Left renal cortex interstitium (tissue), 4 donors: ENCODE data around the gene PDE3A. TPM values are rescaled to one million over a fixed set of nuclear protein-coding genes. Genes with fewer than 3 reads are reported as not detected.
"Not testable (repeated sequence)": the region's sequence is repeated elsewhere in the genome, so short reads cannot be mapped to it uniquely, and the experiment has no call there.

Source experiments
- DNase-seq, 4 donors: peaks; one replicate each; pipeline ENCODE4 v3.0.0-alpha.2; 2013; ENCODE audit warnings: low read depth in 4 of 4, low spot score in 2 of 4, missing footprints in 1 of 4
- polyA plus RNA-seq, 4 donors: library from polyadenylated mRNA; unstranded; fragments of 120-200 nt; gene quantifications; one replicate each; pipeline ENCODE4 v1.2.1, GENCODE V29; 2013; ENCODE audit not compliant: insufficient read length in 4 of 4

Gene PDE3A
- polyA plus RNA-seq, 4 donors = 21.2 to 29.1 (median 25.2) TPM

DNA sequence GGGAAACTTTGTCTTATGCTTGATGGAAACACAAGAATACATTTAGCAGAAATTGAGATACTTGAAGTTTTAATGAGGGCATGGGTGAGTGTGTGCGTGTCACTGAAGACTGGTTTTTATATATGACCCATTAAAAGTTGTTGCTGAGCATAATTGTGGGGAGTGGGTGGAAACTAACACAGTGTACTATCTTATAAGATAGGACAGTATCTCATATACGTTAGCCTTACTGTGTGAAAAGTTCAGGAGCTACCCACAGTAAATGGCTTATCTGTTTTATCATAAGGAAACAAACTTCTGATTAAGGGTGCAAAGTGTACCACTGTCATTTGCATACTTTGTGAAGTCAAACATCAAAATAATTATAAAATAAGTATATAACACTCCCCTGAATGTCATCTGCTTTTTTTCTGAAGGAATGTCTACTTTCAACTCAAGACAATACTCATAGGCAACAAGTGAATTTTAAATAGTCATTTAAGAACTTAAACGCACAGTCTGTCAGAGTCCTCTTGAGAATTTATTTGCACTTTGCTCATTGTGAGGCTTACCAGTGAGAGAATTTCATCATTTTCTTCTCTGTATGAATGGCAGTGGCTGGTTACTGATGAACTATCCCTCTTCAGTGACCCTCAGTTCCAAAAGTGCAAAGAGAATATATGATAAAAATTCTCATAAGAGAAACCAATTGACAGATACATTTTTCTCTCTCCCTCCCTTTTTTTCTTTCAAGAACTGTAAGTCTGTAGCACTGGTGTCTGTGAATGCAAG is 4.2 kb downstream of the PDE3A start:
- no peak for DNase-seq

DNA sequence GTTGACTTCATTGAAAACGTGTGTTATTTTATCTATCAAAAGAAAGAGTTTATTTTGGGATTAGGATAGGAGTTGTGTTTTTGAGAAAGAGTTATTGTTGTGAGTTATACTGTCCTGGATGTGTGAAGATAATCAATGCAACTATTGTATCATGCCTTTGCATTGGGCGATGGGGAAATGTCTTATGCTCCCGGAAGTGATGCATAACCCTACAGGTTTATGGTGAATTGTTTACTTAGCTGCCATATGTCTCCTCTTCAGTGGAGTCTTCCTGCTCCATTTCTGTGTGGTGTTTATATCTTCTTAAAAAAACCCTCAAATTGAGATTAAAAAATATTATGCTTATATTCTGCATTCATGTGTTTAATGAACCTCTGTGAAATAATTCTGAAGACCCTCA is 6.5 kb downstream of the PDE3A start:
- no peak for DNase-seq

DNA sequence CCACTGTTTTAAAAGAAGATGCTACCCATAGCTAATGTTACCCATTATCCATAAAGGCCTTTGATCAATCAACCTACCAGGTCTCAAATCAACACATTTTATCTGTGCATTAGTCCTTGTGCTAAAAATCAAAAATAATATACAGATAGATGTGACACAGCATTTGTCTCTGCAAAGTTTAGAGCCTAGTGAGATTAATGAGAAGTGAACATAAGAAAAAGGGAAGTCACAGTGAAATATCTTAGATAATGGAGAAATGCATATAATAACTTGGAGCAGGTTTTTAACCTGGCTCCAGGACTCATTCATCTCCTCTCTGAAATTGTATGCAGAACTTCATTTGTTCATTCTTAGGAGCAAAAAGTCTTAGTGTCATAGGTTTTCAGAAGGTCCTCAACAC is 7.2 kb downstream of the PDE3A start:
- no peak for DNase-seq

DNA sequence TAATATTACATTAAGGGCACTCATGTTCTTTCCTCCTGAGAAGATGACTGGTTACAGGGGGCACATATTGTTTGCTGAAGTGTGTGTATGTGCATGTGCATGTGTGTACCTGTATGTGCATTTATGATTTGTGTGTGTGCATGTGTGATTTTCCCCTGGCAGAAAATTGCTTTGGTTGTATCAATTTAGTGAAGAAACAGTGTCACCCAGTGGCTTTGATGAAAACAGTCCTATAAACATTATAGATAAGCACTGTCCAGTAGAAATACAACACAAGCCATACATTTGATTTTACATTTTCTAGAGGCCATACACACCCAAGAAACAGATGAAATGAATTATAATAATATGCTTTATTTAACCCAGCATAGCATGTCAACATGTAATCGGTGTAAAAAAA is 8.6 kb downstream of the PDE3A start:
- DNase-seq = no peak

DNA sequence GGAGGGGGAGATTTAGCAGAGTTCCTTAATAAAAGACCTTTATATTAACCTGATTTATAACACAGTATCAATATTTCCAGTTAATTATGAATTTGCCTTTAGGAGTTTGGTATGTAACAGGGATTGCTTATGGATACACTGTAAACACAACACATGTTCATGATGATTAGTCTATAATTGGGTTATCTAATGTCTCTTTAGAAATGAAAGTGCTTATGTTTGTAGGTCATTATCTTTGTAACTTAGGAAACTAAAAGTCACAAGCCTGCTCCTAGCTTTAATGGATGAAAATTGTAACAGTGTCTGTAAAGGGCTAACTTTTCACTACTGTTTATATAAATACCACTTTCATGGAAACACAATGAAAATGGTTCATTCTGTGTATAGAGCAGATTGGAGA is 9.4 kb downstream of the PDE3A start:
- no peak for DNase-seq

DNA sequence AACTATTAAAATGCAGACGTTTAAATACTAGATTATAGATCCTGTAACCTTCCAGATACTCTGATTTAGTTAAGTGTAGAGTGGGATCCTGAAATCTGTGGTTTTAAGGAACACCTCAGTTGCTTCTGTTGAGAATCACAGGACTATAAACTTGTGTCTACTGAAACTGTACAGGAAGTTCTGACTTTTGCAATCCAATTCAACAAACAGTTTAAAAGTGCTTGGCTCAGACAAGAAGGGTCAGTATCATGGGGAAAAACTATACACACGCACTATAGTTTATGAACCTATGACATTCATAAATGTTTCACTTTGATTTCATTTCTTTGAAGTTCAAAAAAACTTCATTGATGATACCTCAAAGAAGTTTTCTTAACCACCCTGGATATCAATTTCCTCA is 13.8 kb downstream of the PDE3A start:
- DNase-seq = no peak

DNA sequence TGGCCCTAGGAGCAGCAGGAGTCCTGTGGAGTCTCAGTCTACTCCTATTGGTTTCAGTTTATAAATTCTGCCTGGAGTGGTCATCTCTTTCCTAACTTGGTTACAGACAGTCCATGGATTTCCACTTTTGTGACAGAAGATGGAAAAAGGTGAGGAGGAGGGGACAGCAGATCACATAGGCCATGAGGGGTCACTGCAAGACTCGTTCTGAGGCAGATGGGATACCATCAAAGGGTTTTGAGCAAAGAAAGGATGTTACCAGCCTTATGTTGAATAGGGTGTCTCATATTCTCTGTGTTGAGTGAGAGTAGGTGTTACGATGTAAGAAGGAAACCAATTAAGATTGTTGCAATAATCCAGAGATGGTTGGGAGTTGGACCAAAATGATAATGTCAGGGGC is 15.3 kb downstream of the PDE3A start:
- DNase-seq = no peak

DNA sequence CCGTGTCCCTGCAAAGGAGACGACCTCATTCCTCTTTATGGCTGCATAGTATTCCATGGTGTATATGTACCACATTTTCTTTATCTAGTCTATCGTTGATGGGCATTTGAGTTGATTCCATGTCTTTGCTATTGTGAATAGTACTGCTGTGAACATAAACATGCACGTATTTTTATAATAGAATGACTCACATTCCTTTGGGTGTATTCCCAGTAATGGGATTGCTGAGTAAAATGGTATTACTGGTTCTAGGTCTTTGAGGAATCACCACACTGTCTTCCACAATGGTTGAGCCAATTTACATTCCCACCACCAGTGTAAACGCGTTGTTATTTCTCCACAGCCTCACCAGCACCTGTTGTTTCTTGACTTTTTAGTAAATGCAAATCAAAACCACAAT is 16.5 kb downstream of the PDE3A start:
- DNase-seq = not testable (repeated sequence)

DNA sequence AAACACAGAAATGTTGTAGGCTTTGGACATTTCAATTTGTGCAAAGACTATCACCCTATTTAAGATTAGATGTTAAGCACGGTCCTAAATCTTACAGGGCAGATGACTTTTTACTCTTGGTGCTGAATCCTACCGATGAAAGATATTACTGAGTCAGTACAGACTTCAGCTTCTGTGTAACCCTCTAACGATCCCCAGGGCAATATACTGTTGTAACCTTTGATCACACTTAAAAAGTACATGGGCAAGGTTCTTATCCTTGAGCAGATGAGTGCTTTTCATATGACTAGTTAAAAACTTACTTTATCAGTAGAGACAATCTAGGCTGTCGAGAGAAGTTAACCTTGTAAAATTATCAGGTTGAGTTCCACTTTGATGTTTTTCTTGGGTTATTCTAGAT is 22.5 kb downstream of the PDE3A start:
- no peak for DNase-seq

DNA sequence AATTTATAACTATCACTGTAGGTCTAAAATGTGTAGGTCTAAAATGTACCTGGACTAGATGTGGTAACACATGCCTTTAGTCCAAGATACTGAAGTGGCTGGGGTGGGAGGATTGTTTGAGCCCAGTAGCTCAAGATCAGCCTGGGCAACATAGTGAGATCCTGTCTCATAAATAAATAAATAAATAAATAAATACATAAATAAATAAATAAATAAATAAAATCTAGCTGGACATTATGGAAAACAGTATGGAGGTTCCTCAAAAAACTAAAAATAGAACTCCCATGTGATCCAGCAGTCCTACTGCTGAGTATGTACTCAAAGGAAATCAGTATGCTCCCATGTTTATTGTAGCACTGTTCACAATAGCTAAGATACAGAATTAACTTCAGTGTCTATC is 24.0 kb downstream of the PDE3A start:
- no peak for DNase-seq

DNA sequence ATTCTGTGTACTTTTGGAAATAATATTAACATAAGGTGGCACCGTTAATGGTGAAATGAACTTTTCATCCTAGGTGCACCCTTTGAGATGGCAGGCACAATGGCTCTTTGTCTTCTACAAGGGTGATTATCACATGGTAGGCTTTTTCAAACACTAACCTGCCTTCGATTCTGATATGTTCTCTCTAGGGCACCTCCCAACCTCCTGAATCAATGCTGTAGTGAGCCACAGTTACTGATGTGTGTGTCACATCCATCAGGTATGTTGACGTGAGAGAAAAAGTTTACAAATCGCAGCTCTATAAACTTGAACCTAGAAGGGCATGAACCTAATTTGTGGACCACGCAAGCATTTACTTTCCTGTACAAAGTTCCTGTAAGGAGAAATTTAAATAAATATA is 25.4 kb downstream of the PDE3A start:
- DNase-seq = no peak

DNA sequence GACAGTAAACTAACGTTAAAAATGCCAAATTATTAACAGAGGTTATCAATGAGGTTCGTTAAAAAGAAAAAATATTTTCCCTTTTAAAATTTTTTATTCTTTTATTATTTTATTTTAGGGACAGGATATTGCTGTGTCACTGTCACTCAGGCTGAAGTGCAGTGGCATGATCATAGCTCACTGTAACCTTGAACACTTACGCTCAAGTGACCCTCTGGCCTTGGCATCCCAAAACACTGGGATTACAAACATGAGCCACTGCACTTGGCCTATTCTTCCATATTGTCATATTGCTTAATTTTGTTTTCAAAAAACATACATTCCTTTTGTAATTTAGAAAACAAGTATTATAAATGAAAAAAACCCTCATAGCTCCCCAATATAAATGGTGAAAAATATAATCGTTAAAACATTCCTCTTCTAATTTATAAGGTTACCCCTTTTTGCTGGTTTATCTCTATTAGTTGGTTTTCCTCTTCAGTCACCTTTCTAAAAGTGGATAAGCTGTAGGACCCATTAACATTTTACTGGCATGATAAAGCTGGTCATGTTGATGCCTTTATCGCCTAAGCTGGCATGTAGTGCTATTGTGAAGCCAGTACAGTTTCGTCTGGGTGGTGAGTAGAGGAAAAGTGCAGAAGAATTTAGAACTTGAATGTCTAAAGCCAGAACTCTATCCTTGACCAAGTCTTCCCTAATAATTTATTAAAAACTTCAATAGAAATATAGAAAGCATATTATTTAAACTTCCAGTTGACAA is 27.6 kb downstream of the PDE3A start:
- DNase-seq = no peak

DNA sequence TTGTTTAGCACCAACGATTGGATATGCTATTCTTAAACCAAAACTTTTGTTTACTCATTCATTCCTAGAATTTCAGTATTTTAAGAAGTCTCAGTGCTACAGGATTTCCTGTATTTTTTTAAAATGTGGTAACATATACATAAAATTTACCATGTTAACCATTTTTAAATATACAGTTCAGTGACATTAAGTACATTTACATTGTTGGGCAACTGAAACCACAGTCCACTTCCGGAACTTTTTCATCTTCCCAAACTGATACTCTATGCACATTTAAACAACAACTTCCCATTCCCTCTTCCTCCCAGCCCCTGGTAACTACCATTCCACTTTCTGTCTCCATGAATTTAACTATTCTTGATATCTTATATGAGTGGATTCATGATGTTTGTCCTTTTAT is 30.3 kb downstream of the PDE3A start:
- no peak for DNase-seq

DNA sequence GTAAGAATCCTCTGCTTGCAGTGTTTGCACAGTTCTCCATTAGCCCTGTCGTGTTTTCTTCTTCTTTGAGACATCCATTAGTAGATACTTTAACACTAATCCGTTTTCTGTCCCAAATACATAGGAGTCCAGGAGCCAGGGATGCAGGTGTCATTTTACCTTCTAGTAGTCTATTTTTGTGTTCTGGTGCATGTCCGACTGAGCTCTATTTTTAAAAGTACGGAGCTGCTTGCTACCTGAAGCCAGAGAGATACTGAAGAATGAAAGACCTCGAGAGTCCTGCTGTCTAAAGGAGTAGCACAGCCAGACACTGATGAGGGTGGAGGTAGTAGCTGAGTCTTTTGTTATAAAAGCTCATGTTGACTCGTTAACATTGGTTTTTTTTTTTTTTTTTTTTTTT is 31.7 kb downstream of the PDE3A start:
- DNase-seq = no peak

DNA sequence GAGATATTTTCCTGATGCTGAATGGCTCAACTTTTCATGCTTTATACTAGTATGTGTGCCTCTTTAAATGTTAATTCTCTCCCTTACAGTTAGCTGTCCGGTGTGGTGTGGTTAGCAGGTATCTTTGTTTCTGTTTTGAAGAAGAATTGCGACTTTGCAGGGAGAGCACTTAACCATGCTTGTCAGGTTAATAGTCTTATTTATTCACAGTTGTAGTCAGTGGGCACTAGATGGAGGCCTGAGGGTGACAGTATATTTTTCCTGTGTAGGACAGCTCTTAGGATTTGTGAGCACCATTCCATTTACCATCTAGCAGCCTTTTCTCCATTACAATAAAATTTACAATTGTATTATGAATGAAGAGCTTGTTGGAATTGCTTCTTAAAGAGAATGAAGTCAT is 34.9 kb downstream of the PDE3A start:
- DNase-seq = no peak

DNA sequence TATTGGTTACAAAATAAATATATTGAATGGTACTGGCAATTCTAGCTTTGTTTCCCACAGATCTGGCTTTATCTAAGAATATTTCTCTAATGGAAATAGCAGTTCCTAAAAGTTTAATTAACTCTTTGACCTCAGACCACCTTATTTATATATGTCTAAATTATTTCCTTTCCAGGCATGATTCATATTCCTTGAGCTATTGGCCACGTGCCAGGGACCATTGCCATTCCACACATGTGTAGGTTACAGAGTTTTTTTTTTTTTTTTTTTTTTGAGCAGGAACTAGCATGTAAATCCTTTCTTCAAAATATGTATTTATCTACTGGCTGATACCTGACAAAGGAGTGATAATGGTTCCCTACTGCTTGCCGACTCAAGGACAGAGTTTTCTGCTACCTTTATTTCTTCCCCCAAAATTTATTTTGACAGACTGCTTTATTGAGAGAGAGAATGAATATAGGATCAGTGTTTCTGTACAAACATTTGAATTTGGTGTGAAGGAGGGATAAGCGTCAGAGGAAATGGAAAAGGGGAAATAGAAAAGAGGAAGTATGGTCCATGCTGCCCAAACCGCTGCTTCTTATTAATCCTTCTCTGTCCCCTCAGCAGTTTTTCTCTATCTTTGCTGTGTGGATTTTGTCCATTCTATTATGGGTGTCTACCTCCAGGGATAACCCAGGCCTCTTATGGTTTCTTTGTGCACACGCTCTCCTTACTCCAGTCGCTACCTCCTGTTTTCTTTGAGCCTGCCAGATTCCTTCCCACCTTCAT is 36.4 kb downstream of the PDE3A start:
- no peak for DNase-seq

DNA sequence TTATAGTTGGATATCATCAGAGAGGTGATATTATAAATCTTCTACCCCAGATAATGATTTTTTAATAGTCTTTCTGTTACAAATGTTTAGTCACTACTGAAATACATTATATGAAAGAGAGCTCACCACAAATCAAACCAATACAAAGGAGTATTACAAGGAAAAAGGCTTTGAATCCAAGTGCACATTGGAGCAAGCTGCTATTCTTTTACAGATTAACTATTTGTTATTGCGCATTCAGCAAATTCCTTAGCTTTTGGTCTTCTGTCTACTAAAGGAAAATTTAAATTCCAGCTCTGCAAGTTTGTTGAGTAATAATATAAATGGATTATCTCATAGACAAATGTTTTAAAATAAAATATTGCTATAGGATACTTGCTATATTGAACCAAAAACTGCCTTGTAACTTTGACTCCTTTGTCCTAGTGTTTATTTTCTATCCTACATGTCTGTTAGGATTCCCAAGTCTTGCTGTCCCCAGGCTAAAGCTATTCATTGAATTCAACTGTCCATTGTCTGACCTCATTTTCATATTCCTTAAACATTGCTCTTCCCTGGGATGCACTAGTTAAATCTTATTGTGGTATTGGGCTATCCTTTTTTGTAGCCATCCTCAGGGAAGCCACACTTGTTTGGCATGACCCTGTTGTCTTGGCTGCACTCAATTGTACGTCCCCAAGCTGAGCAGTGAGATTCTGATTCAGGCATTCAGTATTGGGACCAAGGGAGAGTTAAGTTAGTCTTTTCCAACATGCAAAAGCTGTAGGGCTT is 41.5 kb downstream of the PDE3A start:
- no peak for DNase-seq

DNA sequence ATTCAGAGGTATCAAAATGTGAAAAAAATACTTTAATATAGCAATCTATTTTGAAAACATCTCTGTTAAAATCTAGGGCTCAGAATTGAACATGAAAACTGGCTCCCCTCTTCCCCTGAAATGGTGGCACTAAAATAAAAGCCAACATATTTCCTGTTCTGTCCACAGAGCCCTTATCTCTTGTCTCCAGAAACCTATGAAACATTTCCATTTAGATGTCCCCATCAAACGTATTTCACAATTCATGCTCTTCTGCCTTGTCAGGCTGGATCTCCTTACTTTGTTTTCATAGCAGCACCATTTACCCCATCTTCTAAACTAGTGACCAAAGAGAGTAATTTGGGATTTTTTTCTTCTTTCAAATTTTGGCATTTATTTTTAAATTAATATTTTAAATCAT is 42.4 kb downstream of the PDE3A start:
- no peak for DNase-seq

DNA sequence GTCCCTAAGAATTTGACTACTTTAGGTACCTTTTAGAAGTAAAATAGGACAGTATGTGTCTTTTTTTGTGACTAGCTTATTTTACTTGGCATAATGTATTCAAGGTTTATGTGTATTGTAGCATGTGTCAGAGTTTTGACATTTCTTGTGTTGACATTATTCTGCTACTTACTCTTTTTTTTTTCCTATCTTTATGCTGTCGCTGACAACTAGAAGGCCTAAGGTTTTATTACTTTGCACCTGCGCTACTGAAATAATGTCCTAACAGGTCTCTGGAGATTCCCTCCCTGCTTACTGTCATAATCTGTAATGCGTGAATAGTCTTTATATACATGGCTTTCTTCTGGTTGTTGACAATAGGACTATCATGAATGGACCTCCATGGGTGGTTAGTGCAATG is 43.0 kb downstream of the PDE3A start:
- no peak for DNase-seq

DNA sequence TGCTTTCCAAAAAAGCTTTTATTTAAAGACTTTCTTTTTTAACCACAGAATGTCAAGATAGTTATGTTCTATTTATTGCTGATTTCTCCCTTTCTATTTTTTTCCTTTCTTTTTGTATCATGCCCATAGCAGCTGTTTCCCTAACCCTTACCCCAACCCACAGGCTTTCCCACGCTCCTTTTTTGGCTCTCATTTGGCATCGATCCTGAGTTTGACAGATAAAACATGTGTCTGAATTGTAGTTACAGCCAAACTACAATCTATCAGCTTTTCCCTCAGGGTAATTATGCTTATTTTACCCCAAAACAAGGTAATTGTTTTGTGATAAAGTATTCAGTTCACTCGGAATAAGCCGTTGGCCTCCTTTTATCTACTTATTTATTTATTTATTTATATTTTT is 46.7 kb downstream of the PDE3A start:
- no peak for DNase-seq

DNA sequence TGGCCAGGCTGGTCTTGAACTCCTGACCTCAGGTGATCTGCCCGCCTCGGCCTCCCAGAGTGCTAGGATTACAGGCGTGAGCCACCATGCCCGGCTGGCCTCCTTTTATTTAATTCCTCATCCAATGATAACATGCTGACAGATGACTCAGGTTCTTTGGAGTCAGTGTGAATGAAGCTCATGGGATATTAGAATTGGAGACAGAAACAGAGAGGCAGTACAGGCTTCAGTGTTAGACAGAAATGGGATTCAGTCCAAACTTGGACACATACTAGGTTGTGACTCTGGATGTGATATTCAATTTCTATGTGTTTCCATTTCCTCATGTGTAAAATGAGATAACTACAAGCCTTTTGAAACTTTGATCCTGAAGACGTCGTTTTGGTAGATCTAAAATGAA is 47.3 kb downstream of the PDE3A start:
- no peak for DNase-seq
